Ectodermal cell (in vitro differentiated cells): ENCODE measurements around the gene ABCF3.

Source experiments
- H3K27ac ChIP-seq: 2 replicates; pipeline ENCODE4 v1.7.0; 2013; ENCODE audit warnings: mild to moderate bottlenecking, low read depth, low read length; ENCODE audit not compliant: insufficient read depth, poor library complexity, severe bottlenecking
- H3K27me3 ChIP-seq: 2 replicates; pipeline ENCODE4 v1.7.0; 2013; ENCODE audit warnings: mild to moderate bottlenecking, low read length; ENCODE audit not compliant: insufficient read depth, control insufficient read depth, poor library complexity, severe bottlenecking
- H3K36me3 ChIP-seq: one replicate; pipeline ENCODE4 v1.7.0; 2013; ENCODE audit warnings: low read length; ENCODE audit not compliant: control insufficient read depth, insufficient read depth
- H3K4me1 ChIP-seq: one replicate; pipeline ENCODE4 v1.7.0; 2013; ENCODE audit warnings: low read length; ENCODE audit not compliant: control insufficient read depth, insufficient read depth
- H3K4me3 ChIP-seq: 2 replicates; pipeline ENCODE4 v1.7.0; 2013; ENCODE audit warnings: low read depth, low read length, control low read depth; ENCODE audit not compliant: insufficient read depth
- H3K9me3 ChIP-seq: 2 replicates; pipeline ENCODE4 v1.7.0; 2013; ENCODE audit warnings: mild to moderate bottlenecking, low read length, moderate library complexity; ENCODE audit not compliant: control insufficient read depth
- WGBS, 2 experiments: methylation state at CpG; one replicate each; pipeline ENCODE4 v1.1.7; 2013; ENCODE audit warnings: missing lambda C conversion rate in 2 of 2; 5-methylcytosine and 5-hydroxymethylcytosine counted together

Gene ABCF3

DNA sequence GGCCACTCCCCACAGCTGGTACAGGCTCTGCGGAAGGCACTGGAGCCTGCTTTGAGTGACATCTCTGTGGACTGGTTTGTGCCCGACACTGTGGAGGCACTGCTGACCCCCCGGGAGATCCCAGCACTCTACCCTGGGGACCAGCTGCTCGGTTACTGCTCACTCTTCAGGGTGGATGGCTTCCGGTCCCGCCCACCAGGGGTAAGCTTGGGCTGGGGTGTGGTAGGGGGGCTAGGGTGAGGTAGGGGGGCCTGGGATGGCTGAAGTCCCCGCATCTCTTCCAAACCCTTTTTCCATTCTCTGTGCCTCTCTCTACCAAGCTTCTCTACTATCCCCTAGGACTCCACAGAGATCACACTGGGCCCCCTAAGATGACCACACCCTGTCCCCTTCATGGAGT lies 51.2 kb downstream of the ABCF3 start:
- Histone ChIP-seq H3K9me3 (no peaks in the 10 kb centered on the region), H3K27ac (no peak overlapping the region), H3K4me1 (no peaks in the 10 kb centered on the region), H3K36me3 (no peaks in the 10 kb centered on the region), H3K27me3 (peaks cover 30% of the 10 kb centered on the region), H3K4me3 (no peak overlapping the region)
- 89 to 94% methylated on average over 7 of the region's 7 CpGs for WGBS, 2 experiments

- 77 to 78% methylated on average over 1 of the region's 1 CpG for WGBS, 2 experiments
- H3K4me1 ChIP-seq: no peaks in the 10 kb centered on the region
- no peaks in the 10 kb centered on the region for H3K9me3 ChIP-seq
- peaks cover under 1% of the 10 kb centered on the region for H3K36me3 ChIP-seq
- no peak overlapping the region for H3K27ac ChIP-seq
- H3K4me3 ChIP-seq: no peak overlapping the region
- H3K27me3 ChIP-seq: peaks cover 24% of the 10 kb centered on the region
These were observed 51.8 kb downstream of the ABCF3 start for GRCh38 chr3:184237807-184238206.

DNA sequence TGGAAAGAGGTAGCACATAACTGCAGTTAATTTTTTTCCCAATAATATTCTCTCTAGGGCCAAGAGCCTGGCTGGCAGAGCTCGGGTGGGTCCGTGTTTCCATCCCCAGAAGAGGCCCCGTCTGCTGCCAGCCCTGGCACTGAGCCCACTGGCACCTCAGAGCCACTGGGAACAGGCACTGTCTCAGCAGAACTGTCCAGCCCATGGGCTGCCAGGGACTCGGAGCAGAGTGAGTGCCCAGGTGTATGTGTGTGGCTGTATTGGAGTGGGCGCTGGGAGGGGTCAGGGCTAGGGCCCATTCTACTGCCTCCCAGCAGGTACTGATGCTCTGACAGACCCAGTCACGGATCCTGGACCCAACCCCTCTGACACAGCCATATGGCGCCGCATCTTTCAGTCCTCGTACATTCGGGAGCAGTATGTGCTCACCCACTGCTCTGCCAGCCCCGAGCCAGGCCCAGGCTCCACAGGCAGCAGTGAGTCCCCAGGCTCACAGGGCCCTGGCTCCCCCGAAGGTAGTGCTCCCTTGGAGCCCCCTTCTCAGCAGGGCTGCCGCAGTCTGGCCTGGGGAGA lies 52.3 kb downstream of the ABCF3 start:
- Histone ChIP-seq H3K9me3 (no peaks in the 10 kb centered on the region), H3K27me3 (peaks cover 19% of the 10 kb centered on the region), H3K4me3 (no peak overlapping the region), H3K27ac (no peak overlapping the region), H3K4me1 (no peaks in the 10 kb centered on the region), H3K36me3 (peaks cover 6% of the 10 kb centered on the region)
- WGBS, 2 experiments: 89 to 90% methylated on average over 13 of the region's 13 CpGs

GRCh38 chr3:184239221-184239620 lies 53.2 kb downstream of the ABCF3 start:
- Histone ChIP-seq H3K27ac (no peak overlapping the region), H3K4me1 (no peaks in the 10 kb centered on the region), H3K27me3 (peaks cover 10% of the 10 kb centered on the region), H3K9me3 (no peaks in the 10 kb centered on the region), H3K36me3 (peaks cover 15% of the 10 kb centered on the region), H3K4me3 (no peak overlapping the region)
- WGBS, 2 experiments: 91 to 95% methylated on average over 8 of the region's 8 CpGs

- Histone ChIP-seq H3K4me1 (no peaks in the 10 kb centered on the region), H3K27me3 (peaks cover 5% of the 10 kb centered on the region), H3K36me3 (peaks cover 16% of the 10 kb centered on the region), H3K9me3 (no peaks in the 10 kb centered on the region), H3K4me3 (no peak overlapping the region), H3K27ac (no peak overlapping the region)
- 82 to 88% methylated on average over 7 of the region's 7 CpGs for WGBS, 2 experiments
These were observed 53.7 kb downstream of the ABCF3 start for GRCh38 chr3:184239708-184240107.

DNA sequence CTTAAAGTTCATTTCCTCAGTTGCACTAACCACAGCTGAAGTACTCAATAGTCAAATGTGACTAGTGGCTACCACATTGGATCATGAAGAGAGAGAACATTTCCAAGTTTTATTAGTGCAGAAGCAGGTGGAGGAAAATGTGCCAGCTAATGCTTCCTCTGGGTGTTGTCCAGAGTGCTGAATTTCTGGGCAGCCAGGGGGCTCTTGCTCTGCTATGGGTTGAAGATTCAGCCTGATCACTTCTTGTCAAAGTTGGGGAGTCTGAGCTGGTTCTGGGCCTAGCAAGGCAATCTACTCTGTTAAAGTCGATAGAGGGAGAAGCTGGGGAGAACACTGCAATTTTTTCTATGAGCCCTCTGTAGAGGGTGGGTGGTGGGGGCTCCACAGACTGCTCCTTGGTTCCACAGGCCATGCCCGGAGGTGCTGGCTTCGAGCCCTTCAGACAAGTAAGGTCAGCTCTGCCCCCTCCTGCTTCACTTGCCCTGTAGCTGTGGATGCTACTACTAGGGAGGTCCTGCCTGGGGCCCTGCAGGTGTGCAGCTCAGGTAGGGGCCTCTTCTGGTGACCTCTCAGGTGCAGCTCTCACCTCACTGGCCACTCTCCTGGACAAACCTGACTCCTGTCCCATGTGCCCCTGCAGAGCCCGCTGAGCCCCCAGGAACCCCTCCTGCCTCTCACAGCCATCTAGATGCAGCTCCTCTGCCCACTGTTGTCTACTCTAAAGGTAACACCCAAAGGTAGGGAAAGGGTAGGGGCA lies 54.6 kb downstream of the ABCF3 start:
- no peaks in the 10 kb centered on the region for H3K9me3 ChIP-seq
- no peaks in the 10 kb centered on the region for H3K27me3 ChIP-seq
- H3K27ac ChIP-seq: no peak overlapping the region
- peaks cover 24% of the 10 kb centered on the region for H3K36me3 ChIP-seq
- H3K4me1 ChIP-seq: no peaks in the 10 kb centered on the region
- no peak overlapping the region for H3K4me3 ChIP-seq
- 83 to 84% methylated on average over 4 of the region's 4 CpGs for WGBS, 2 experiments

GRCh38 chr3:184241141-184241446 lies 55.1 kb downstream of the ABCF3 start:
- 82 to 88% methylated on average over 17 of the region's 17 CpGs for WGBS, 2 experiments
- Histone ChIP-seq H3K36me3 (peaks cover 24% of the 10 kb centered on the region), H3K27me3 (no peaks in the 10 kb centered on the region), H3K27ac (no peak overlapping the region), H3K4me1 (no peaks in the 10 kb centered on the region), H3K9me3 (no peaks in the 10 kb centered on the region), H3K4me3 (no peak overlapping the region)

DNA sequence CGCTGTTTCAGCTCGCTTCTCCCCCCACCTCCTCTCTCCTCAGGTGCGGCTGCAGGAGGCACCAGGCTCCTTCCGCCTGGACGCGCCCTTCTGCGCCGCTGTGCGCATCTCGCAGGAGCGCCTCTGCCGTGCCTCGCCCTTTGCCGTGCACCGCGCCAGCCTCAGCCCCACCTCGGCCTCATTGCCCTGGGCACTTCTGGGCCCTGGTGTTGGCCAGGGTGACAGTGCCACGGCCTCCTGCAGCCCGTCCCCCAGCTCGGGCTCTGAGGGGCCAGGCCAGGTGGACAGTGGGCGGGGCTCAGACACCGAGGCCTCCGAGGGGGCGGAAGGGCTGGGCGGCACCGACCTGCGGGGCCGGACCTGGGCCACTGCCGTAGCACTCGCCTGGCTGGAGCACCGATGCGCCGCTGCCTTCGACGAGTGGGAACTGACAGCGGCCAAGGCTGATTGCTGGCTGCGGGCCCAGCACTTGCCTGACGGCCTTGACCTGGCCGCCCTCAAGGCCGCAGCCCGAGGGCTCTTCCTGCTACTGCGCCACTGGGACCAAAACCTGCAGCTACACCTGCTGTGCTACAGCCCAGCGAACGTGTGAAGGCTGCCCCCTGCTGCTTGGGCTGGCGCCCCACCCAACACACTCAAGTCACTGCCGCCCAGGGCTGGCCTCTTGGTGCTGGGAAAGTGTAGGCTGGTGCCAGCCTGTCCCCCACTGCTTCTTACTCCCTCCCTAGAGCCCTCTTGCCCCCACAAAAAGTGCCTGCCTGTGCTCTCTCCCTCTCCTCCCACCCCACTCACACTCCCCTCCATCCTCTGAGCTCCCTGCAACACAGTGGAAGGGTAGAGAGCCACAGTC lies 55.7 kb downstream of the ABCF3 start:
- no peaks in the 10 kb centered on the region for H3K9me3 ChIP-seq
- 76 to 78% methylated on average over 46 of the region's 46 CpGs for WGBS, 2 experiments
- H3K27me3 ChIP-seq: no peaks in the 10 kb centered on the region
- no peaks in the 10 kb centered on the region for H3K4me1 ChIP-seq
- H3K36me3 ChIP-seq: peaks cover 24% of the 10 kb centered on the region
- no peak overlapping the region for H3K4me3 ChIP-seq
- H3K27ac ChIP-seq: no peak overlapping the region

DNA sequence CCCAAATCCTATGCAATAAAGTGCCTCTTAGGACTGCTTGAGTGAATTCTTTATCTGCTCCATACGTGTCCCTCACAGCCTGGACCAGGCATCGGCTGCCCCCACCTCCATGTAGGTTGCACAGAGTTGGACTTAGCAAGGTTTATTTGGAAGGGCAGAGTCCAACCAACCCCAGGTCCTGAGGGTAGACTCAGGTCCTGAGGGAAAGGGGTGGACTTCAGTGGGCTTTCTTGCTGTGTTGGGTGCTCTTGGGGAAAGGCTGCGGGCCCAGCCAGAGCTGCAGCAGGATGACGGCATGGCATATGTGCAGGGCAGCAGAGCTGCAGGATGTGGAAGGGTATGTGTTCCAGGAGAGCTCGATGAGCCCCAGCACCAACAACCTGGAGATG lies 56.3 kb downstream of the ABCF3 start:
- H3K4me3 ChIP-seq: no peak overlapping the region
- no peaks in the 10 kb centered on the region for H3K27me3 ChIP-seq
- peaks cover 24% of the 10 kb centered on the region for H3K36me3 ChIP-seq
- no peaks in the 10 kb centered on the region for H3K4me1 ChIP-seq
- H3K9me3 ChIP-seq: no peaks in the 10 kb centered on the region
- 96 to 97% methylated on average over 5 of the region's 5 CpGs for WGBS, 2 experiments
- no peak overlapping the region for H3K27ac ChIP-seq
